OCI-LY7 (cell line): ENCODE data around the gene MROH2A. TPM values are rescaled to one million over a fixed set of nuclear protein-coding genes. Genes with fewer than 3 reads are reported as not detected.

Experiments used
- BruUV-seq: library from RNA; stranded (reverse); fragments of 400-500 nt; replicated peaks from 2 replicates; lab custom pipeline; 2021; lab: Mats Ljungman, UMichigan
- CTCF ChIA-PET: fragments of 300-600 bp; sonication (Branson Sonifier 250); formaldehyde crosslinking; loops from one replicate; lab custom pipeline; 2022; ENCODE audit warnings: antibody characterized with exemption; ENCODE audit not compliant: unreplicated experiment; lab: Charles Lee
- POLR2A ChIA-PET: fragments of 300-600 bp; sonication (Branson Sonifier 250); formaldehyde crosslinking; loops from one replicate; lab custom pipeline; 2022; ENCODE audit warnings: antibody characterized with exemption; lab: Charles Lee
- DNase-seq: peaks from one replicate; pipeline ENCODE4 v3.0.0-alpha.2; 2015; ENCODE audit warnings: low spot score
- H2AFZ ChIP-seq: fragments of 200-600 bp; sonication (generic), shearing (Covaris generic); 2 replicates; pipeline ENCODE4 v1.6.1; 2014; ENCODE audit warnings: mild to moderate bottlenecking, antibody characterized with exemption, low read length, moderate library complexity
- H3K27ac ChIP-seq: fragments of 200-600 bp; sonication (generic); 2 replicates; pipeline ENCODE4 v1.5.1; 2014; ENCODE audit warnings: mixed run types, low read depth, mild to moderate bottlenecking, moderate library complexity, low read length, inconsistent platforms; ENCODE audit not compliant: poor library complexity, severe bottlenecking
- H3K36me3 ChIP-seq: fragments of 200-600 bp; sonication (generic); 2 replicates; pipeline ENCODE4 v1.6.1; 2014; ENCODE audit warnings: mild to moderate bottlenecking, antibody characterized with exemption, low read length, moderate library complexity, mixed read lengths; ENCODE audit not compliant: insufficient read depth
- H3K4me1 ChIP-seq: fragments of 200-600 bp; sonication (generic); 2 replicates; pipeline ENCODE4 v1.5.1; 2014; ENCODE audit warnings: mild to moderate bottlenecking, low read length; ENCODE audit not compliant: insufficient read depth, poor library complexity, severe bottlenecking
- H3K4me2 ChIP-seq: fragments of 200-600 bp; sonication (generic); 2 replicates; pipeline ENCODE4 v1.6.1; 2014; ENCODE audit warnings: mild to moderate bottlenecking, low read length
- H3K4me3 ChIP-seq: fragments of 200-600 bp; sonication (generic); 2 replicates; pipeline ENCODE4 v1.5.1; 2014; ENCODE audit warnings: mild to moderate bottlenecking, low read depth, low read length; ENCODE audit not compliant: poor library complexity, severe bottlenecking
- H3K79me2 ChIP-seq: fragments of 200-600 bp; sonication (generic); 2 replicates; pipeline ENCODE4 v1.6.1; 2016; ENCODE audit warnings: low read depth, mild to moderate bottlenecking, low read length, moderate library complexity, mixed read lengths; ENCODE audit not compliant: insufficient read depth
- H3K9me2 ChIP-seq: fragments of 200-600 bp; sonication (generic); 2 replicates; pipeline ENCODE4 v1.6.1; 2016; ENCODE audit warnings: mild to moderate bottlenecking, low read length, mixed read lengths; ENCODE audit not compliant: insufficient read depth
- H3K9me3 ChIP-seq: fragments of 200-600 bp; sonication (generic); 2 replicates; pipeline ENCODE4 v1.6.1; 2014; ENCODE audit warnings: mild to moderate bottlenecking, mixed run types, low read length, mixed read lengths
- H4K20me1 ChIP-seq: fragments of 200-600 bp; sonication (generic); 2 replicates; pipeline ENCODE4 v1.6.1; 2014; ENCODE audit warnings: mild to moderate bottlenecking, antibody characterized with exemption, low read length, moderate library complexity, mixed read lengths; ENCODE audit not compliant: insufficient read depth
- CTCF ChIP-seq: fragments of 200-600 bp; sonication (generic); conservative IDR thresholded peaks from 2 replicates; pipeline ENCODE4 v1.5.1; 2014; ENCODE audit warnings: mild to moderate bottlenecking, antibody characterized with exemption, low read length, moderate library complexity, mixed read lengths
- EZH2phosphoT487 ChIP-seq: fragments of 200-600 bp; sonication (generic); IDR thresholded peaks from 2 replicates; pipeline ENCODE4 v1.6.1; 2018; ENCODE audit warnings: low read depth, borderline replicate concordance, mild to moderate bottlenecking, mixed run types, antibody characterized with exemption, low read length, moderate library complexity, mixed read lengths
- intact Hi-C: fragments of 100-400 bp; cut with micrococcal nuclease; formaldehyde crosslinking; loops from one replicate; pipeline ENCODE4 v1.10.0; 2022; ENCODE audit not compliant: unreplicated experiment
- total RNA-seq, 2 experiments: library from RNA; depleted of rRNA in 1 of 2; stranded (reverse); fragments of >200 nt in 1 of 2; shearing (Covaris generic) in 1 of 2; gene quantifications; 2 replicates each; pipeline ENCODE4 v1.2.3, GENCODE V29; 2014 to 2022

The MROH2A gene
- total RNA-seq, 2 experiments from 2014 or later: not detected

GRCh38 chr2:233758849-233759248 is 19.3 kb upstream of the MROH2A start:
- H3K9me2 ChIP-seq: no peaks in the 10 kb centered on the region; the same call in 1 of the 2 replicates
- no peaks in the 10 kb centered on the region for H3K36me3 ChIP-seq
- ChIA-PET CTCF (interaction anchor here (0.5 kb wide), 1 partner anchor 161 kb away, joined by 4 read pairs; no protein-coding TSS in a partner anchor), POLR2A (no interaction called here)
- BruUV-seq: no TSS peak
- H3K4me2 ChIP-seq: no peak overlapping the region
- no peaks in the 10 kb centered on the region for H3K79me2 ChIP-seq
- no peaks in the 10 kb centered on the region for H4K20me1 ChIP-seq
- no peak overlapping the region for H3K27ac ChIP-seq
- H3K4me1 ChIP-seq: no peaks in the 10 kb centered on the region
- no peak for DNase-seq
- TF ChIP-seq CTCF: no peak
- TF ChIP-seq EZH2phosphoT487: no peak
- no peaks in the 10 kb centered on the region for H3K9me3 ChIP-seq
- no peak overlapping the region for H3K4me3 ChIP-seq
- intact Hi-C loops: no loop called here
- H2AFZ ChIP-seq: no peak overlapping the region

GRCh38 chr2:233760043-233760442 is 18.1 kb upstream of the MROH2A start, which contains the start of gene UGT1A1:
UGT1A1 (plus strand) TSS chr2:233760270; CDS start chr2:233760288, 18 bp downstream.
- CTCF ChIA-PET: no interaction called here
- no TSS peak for BruUV-seq
- no peak within 1 kb of the TSS for H3K4me3 ChIP-seq

More at GRCh38 chr2:233760043-233760442, 18.1 kb upstream of the MROH2A start, which contains the start of gene UGT1A1:
- Histone ChIP-seq H2AFZ (no peak within 1 kb of the TSS), H3K9me2 (no peaks in the 10 kb centered on the region; the same call in 1 of the 2 replicates), H4K20me1 (no peaks in the 10 kb centered on the region), H3K4me1 (no peaks in the 10 kb centered on the region), H3K4me2 (no peak within 1 kb of the TSS), H3K79me2 (no peaks in the 10 kb centered on the region), H3K9me3 (no peaks in the 10 kb centered on the region), H3K27ac (no peak within 1 kb of the TSS), H3K36me3 (no peaks in the 10 kb centered on the region)
- DNase-seq: no peak
- no peak for TF ChIP-seq CTCF
- TF ChIP-seq EZH2phosphoT487: no peak
- POLR2A ChIA-PET: no interaction called here
- intact Hi-C loops: no loop called here
